ENCODE measurements around the gene KCNAB2.

The KCNAB2 gene

DNA sequence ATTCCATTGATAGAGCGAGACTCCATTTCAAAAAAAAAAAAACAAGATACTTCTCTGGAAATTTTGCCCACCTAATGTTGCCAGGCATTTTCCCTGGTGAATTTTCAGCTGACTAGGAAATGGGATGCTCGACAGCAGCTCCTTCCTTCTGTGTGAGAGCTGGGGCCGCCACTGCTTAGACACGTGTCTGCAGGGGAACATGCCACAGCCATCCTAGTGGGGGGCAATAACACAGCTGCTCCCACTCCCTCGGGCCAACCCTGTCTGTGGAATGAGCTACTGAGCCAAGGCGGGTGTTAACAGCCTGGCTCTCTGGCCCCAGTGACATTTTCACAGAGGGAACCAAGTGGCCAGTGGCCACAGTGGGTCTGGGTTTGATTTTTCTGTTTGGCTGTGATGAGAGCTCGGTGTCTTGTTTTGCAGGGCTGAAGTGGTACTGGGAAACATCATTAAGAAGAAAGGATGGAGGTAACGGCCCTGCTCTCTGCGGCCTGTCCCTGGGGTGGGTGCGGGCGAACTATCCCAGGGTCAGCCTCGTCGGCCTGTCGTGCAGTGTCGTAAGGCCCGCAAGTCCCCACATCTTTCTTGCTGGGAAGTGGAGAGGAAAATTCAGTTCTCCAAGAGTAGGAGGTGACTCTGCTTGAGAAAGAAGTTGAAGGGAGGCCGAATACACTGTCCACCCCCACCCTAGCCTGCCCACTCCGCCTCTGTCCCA is 39.2 kb downstream of the KCNAB2 start:
- DNase-seq, result no peak

DNA sequence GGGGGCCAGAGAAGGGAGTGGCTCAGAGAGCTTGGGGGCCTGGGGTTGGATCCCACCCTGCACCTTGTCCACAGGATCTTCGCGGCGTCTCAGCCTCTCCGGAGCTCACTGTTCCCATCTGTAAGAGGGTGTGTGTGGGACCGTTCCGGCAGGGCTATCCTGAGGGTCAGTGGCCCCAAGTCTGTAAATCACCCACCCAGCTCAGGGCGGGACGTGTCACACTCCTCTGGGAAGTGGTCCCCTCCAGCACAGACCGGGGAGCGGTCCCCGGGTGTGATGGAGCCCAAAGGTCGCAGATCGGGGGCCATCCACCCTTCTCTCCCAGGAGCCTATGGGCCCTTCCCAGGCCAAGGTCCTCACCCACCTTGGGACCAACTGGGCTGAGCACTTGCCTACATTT is 40.0 kb downstream of the KCNAB2 start:
- no peak for DNase-seq

DNA sequence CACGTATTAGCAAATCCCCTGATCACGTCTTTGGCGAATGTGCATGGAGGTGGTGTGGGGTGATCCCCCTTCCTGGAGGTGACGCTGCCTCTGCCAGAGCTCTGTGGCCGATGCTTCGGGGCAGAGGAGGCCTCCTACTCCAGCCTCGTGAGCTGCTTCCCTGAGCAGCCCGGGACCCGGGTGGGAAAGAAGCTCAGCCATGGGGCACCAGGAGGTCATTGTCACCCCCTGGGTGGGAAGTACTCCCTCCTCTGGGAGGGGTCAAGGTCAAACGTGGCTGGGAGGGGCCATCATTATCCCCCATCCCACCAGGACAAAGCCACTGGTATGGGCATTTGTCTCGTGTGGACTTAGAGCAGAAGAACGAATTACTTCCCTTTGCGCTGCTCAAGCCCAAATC is 40.7 kb downstream of the KCNAB2 start:
- no peak for DNase-seq

DNA sequence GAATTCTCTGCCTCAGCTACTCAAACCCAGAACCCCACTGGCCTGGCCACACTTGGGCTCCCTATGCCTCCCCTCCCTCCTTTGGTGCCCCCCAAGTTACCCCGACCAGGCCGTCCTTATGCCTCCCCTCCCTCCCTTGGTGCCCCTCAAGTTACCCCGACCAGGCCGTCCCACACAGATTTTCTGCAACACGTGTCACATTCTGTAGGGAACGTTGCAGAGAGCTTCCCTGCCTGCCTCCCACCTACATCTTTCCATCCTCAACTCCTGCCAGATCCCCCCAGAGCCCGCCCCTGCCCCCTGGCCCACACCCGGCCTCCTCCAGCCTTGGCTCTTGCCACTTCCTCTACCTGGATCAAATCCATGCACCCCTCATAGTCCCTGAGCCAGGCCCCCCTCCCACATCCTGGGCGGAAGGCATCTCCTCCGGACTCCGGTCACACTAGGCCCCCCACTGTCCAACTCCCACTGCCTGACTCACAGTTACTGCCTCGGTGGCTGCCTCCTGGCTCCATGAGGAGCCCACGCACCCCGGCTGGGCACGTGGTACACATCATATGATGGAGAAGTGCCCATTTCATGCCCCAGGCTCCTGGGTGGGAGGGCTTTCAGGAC is 41.2 kb downstream of the KCNAB2 start:
- no peak for DNase-seq

DNA sequence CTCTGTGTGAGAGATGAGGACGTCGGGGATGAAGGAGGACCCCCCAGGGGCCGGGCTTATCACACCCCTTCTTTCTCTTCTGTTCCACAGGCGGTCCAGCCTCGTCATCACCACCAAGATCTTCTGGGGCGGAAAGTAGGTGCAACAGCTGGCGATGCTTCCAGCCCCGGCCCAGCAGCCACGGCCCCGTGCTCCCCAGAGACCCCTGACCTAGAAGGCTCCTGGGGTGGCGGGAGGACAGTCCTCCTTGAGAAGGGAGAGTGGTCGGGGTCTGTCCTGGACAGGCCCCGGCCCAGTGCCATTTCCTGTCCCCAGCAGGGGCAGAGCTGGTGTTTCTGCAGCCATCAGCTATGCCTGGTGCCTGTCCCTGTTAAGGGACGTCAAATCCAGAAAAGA is 41.7 kb downstream of the KCNAB2 start:
- no peak for DNase-seq

DNA sequence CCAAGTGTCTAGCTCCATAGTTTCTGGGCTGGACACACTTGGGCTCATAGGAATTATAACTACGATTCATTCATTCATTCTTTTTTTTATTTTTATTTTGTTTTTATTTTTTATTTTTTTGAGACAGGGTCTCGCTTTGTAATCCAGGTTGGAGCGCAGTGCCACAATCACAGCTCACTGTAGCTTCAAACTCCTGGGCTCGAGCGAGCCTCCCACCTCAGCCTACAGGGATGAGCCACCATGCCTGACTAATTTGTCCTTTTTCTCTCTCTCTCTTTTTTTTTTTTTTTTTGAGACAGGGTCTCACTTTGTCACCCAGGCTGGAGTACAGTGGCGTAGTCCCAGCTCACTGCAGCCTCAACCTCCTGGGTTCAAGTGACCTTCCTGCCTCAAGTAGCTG is 42.3 kb downstream of the KCNAB2 start:
- DNase-seq, result no peak

DNA sequence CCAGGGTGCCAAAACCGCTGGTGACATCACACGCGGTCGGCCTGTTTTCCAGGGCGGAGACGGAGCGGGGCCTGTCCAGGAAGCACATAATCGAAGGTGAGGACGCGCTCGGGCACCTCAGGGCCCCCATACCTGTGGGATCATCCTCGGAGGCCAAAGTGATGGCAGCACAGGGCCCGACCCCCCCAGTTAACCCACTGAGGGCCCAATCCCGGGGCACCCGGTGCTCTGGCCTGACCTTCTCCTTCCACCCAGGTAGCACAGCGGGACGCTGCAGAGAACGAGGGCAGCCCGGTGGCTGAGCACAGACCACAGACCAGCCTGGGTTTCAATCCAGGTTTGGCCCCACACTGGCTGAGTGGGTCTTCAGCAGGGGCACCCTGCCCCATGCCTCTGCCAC is 43.3 kb downstream of the KCNAB2 start:
- no peak for DNase-seq

DNA sequence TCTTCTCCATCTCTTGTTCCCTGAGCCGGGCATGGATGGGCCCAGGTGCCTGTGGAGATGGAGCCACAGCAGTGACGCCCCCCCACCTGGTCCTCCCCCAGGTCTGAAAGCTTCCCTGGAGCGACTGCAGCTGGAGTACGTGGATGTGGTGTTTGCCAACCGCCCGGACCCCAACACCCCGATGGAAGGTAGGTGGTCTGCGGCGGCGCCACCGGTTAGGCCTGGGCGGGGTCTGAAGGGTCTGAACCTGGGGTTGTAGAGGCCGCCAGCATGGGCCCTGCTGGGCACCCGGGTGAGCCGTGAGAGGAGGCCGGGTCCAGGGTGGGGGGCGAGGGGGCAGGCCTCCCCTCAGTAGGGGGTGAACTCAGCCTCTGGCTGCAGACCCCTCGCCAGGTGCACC is 44.6 kb downstream of the KCNAB2 start:
- no peak for DNase-seq

DNA sequence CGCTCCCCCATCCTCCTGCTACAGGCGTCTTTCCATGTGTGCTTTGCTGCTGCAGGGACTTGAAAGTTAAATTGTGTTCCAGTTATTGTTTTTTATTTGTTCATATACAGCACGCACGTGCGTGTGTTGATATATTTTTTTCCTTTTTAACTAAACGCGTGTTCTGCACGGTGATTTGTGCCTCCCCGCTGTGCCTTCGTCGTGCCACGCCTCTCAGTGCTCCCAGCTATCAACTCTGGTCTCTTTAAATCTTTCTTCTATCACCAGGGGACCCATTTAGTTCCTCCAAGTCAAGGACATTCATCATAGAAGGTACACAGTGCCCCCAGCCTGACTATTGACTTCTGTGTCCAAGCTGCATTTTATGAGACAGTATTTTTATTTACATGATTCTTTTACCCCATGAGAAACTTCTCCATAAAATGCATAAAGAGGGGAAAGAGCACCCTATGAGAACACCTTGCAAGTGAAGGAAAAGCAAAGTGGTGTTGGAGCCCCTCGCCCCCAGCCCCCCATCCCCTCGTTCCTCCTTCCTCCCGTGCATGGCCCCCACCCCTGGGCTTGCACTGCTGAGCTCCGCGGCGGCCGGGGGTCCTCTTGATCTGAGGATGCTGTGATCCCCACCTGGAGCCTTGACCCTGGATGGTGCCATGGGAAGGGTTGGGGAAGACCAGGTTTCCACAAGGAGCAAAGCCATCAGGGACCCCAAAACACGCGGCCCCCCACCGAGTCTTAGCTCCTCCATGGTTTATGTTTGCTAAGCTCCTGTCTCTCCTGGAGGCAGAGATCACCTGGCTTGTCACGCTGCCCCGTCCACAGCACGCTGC is 45.5 kb downstream of the KCNAB2 start:
- DNase-seq, result no peak

DNA sequence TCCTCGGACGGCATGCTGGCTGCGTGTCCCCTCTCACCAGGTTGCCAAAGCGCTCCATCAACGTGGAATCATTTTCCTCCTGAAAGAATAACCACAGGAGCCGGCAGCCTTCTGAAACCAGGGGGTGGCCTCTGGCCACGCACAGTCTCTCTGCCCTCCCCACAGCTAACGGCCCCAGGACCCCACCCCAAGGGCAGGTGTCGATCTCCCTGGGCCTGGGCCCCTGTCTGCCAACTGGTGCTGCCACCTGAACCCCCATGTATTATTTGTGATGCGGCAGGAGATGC is 46.1 kb downstream of the KCNAB2 start:
- no peak for DNase-seq

DNA sequence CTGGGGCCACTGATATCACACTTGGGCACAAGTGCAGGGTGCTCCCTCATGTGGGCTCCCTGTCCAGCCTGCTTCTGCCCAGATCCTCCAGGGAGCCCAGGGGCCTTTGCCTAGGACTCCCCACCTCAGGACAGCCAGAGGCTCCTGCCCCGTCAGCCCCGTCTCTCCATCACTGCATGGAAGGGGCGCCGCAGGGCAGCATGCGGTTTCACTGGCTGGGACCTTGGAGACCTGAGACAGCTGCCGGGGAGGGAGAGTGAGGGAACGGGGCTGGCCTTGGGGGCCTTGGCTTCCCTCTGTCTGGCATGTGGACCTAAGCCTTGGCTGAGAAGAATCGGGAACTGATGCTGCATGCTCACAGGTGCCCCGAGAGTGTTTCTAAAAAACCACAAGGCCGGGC is 46.5 kb downstream of the KCNAB2 start:
- no peak for DNase-seq

DNA sequence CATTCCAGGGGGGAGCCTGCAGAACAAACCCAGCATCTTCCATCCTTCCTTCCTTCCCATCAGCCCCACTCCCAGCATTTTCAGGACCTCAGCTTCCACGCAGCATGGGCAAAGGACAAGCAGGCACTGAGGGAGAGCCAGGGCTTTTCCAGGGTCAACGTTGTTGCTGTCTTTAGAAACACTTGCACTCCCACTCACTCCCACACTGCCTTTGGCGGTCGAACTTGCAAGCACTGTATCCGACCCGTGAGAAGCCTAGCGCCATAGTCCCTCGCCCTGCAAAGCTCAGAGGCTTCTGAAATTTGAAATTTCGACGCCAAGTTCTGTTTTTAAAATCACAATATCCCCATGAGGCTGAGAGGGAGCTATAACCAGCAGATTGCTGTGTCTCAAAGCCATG is 47.4 kb downstream of the KCNAB2 start:
- DNase-seq, result no peak

DNA sequence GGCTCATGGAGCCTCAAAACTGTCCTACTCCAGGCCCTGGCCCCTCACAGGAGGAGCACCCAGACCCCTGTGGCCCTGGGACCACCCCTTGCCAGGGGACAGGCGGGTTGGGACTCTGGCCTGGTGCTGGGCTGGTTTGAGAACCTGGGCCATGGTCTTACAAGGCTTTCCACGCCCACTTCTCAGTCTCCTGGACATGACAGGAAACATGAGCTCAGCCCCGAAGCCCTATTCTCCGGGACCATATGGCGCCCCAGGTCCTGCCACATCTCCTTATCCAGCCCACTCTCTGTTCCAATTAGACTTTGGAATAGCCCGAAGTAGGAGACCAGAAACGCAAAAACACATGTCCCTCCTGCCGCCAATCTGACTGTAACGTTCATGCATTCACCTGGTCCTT is 47.9 kb downstream of the KCNAB2 start:
- DNase-seq, result no peak

DNA sequence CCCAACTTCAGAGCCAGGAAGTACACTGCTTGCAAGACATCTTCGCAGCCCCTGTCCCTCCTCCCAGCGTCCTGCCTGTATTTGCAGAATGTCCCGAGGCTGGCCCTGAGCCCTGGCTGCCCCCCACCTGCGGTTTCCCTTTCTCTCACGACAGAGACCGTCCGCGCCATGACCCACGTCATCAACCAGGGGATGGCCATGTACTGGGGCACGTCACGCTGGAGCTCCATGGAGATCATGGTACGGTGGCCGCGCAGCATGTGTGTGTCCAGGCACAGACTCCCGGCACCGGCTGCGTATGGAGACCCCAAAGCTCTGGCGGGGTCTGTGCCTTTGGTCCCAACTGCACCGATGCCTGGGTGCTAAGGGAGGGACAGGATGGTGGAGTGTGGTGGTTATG is 48.6 kb downstream of the KCNAB2 start:
- DNase-seq, result no peak

DNA sequence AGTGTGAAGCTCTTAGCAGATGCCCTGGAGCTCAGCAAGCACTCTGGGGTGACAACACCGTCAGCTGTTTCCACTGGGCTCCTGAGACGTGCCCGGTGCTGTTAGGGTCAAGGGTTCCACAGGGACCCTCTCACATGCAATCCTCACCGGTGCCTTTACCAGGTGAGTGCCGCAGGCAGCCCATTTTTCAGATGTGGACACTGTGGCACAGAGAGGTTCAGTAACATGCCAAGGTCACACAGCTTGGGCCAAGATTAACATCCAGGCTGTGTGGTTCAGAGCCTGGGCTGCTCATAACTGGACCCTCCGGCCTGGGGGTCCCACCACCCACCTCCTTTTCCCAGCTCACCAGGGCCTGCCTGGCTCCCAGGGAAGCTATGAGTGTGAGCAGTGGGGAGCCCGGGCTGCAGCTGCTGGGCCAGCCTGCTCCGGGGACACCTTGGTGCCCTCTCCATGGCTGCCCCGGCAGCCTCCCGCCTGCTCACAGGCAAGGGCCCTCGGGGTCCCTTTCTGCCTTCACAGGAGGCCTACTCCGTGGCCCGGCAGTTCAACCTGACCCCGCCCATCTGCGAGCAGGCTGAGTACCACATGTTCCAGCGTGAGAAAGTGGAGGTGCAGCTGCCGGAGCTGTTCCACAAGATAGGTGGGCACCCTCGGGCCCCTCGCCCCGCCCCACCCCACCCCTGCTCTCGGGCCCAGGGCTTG is 49.3 kb downstream of the KCNAB2 start:
- DNase-seq, result no peak

DNA sequence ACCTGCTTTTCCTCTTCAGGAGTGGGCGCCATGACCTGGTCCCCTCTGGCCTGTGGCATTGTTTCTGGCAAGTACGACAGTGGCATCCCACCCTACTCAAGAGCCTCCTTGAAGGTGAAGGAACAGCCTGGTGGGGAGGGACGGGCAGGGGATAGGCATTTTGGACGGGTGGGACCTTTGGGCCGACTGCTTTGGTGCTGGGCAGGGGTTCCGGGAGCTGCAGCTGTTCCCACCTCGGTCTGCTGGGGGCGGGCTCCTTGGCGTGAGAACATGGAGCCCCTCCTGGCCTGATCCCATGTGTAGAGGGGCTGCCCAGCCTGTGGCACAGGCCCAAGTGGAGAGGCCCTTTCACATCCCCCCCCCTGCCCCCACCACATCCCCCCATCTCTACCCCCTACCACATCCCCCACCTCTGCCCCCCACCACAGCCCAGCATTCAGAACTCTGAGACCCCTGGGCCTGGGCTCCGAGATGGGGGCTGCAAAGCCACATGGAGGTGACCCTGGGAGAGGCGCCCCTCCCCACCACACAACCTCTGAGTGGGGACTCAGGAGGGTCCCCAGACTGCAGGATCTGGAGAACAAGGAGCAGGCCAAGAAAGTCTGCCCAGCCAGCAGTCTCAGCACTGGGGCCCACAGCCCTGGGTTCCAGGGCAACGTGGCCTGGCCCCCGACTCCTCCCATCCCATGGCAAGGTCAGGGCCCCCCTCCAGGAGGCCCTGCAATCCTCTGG is 50.0 kb downstream of the KCNAB2 start:
- DNase-seq, result no peak

DNA sequence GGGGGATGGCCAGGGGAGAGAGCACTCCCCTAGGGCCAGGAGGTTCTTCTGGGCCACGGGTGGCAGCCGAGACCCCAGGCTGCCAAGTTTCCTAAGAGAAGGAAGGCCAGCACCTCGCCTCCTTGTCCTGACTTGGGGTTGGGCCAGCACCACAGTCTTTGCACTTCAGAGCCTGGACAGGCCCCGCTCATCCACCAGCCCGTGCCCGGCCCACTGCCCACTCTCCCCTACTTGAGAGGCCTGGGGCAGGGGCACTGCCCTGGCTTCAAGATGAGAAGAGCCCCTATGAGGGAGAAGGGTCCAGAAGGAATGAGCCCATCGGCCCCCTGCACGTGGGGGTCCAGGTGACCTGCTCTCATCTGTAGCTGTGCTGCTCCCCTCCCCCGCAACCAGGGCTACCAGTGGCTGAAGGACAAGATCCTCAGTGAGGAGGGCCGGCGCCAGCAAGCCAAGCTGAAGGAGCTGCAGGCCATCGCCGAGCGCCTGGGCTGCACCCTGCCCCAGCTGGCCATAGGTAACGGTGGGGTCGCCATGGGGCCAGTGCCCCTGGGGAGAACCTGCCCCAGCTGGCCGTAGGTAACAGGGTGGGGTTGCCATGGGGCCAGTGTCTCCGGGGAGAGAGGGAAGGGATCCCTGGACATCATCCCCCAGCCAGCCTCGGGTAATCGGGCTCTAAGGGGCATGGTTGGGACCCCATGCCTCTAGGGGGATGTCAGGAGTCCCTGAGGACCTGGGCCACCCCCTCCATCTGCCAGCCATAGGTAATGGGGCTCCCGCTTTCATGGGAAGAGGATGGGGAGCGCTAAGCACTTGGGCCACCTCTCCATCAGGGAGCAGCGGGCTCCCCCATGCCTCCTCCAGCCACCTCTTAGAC is 50.8 kb downstream of the KCNAB2 start:
- DNase-seq, result no peak

DNA sequence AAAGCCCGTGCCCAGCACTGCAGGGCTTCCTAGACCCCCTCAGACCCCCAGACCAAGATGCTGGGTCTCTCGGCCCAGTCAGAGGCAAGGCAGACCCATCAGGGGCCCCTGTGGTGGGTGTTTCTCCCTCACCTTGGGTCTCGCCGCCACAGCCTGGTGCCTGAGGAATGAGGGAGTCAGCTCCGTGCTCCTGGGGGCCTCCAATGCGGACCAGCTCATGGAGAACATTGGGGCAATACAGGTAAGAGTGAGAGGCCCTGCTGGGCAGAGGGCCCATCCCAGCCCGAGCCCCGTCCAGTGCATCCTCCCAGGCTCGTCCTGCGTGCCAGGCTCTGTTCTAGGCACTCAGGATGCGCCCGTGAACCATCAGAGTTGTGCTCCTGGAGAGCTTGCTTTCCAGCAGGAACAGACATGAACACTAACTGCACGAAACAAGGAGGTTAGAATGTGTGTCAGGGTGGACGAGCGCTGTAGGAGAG is 51.5 kb downstream of the KCNAB2 start:
- no peak for DNase-seq

DNA sequence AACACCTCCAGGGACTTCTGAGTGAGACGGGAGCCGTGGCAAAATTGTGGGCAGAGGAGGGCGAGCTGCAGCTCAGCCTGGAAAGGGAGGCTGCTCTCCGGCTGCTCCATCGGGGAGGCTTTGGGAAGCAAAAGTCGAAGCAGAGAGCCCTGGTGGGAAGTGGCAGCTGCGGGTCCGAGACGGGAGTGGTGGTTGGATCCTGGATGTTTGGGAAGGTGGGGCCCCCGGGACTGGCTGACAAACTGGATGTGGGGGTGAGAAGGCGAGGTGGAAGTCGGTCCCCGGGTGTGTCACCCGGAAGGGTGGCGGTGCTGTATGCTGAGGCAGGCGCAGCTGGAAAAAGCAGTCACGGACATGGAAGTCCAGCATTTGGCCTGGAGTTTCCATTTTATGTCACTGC is 52.1 kb downstream of the KCNAB2 start:
- no peak for DNase-seq

DNA sequence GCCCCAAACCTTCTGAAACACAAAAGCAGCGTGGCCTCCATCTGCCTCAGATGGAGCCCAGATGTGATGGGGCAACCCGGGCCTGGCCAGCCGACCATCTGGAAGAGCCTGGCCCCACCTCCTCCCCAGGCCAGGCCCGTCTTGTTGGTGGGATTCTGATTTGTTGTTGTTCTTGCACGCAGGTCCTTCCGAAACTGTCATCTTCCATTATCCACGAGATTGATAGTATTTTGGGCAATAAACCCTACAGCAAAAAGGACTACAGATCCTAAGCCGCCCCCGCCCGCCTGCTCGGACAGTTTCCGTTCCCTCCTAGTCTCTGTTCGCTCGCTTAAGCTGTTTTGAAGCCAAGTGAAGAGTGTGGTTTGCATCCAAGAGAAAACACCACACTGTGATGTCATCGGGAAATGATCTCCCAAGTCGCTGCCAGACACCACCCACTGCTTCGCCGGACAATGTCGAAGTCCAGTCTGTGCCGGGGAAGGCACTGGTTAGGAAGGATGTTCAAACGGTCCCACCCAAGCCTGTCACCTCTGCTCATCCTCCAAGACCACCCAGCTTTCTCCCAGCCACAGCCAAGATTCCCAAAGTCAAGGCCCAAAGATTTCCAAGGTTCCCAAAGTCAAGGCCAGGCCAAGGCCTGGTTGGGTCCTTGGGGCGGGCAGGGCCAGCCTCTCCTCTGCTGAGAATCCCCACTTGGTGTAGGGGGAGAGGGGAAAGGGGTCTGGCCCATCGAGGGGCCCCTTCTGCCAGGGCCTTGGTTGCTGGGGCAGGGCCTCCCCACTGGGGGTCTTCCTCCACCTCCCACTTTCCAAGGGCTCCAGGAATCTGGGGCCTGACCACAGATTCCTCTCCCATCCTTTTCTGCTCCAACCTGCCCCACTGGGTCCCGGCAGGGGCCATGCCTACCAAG is 52.9 kb downstream of the KCNAB2 start:
- no peak for DNase-seq

DNA sequence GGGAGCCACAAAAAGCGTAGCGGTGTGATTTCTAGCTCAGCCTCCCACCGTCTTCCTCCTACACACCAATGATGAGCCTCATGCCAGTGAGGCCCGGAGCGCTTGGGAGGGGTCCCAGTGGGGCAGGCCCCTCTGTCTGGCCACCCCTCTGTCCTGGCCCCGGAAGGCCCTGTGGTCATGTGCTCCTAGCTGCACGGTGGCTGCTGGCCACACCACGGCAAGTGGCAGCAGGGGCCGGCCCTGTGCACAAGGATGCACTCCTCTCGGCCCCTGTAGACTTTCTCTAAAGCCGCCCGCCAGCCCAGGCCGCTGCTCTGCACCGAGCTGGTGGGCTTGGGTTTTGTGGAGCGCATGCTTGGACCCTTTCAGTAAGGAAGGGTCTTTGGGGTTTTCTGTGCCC is 53.6 kb downstream of the KCNAB2 start:
- DNase-seq, result no peak

Data from SHP77 (cell line).